Measurements from ENCODE around the gene HOXB7.

HOXB7 gene

GRCh38 chr17:48630009-48630924 lies 19.4 kb upstream of the HOXB7 start:
- Mint-ChIP-seq H3K4me1 (ENCODE audit: low read depth) (peaks cover 14% of the 10 kb centered on the region), H3K36me3 (ENCODE audit: low read depth) (peaks cover 3% of the 10 kb centered on the region), H3K27me3 (ENCODE audit: low read depth) (peaks cover 98% of the 10 kb centered on the region), H3K9me3 (no peaks in the 10 kb centered on the region), H3K4me3 (no peak overlapping the region), H3K27ac (no peak overlapping the region)

GRCh38 chr17:48629411-48629759 lies 18.6 kb upstream of the HOXB7 start:
- Mint-ChIP-seq H3K4me3 (no peak overlapping the region), H3K9me3 (no peaks in the 10 kb centered on the region), H3K36me3 (ENCODE audit: low read depth) (peaks cover 3% of the 10 kb centered on the region), H3K27me3 (ENCODE audit: low read depth) (peaks cover 96% of the 10 kb centered on the region), H3K4me1 (ENCODE audit: low read depth) (peaks cover 14% of the 10 kb centered on the region), H3K27ac (no peak overlapping the region)

GRCh38 chr17:48628649-48629410 lies 18.0 kb upstream of the HOXB7 start:
- Mint-ChIP-seq H3K4me3 (no peak overlapping the region), H3K27ac (no peak overlapping the region), H3K4me1 (ENCODE audit: low read depth) (peaks cover 14% of the 10 kb centered on the region), H3K27me3 (ENCODE audit: low read depth) (peaks cover 96% of the 10 kb centered on the region), H3K36me3 (ENCODE audit: low read depth) (peaks cover 3% of the 10 kb centered on the region), H3K9me3 (no peaks in the 10 kb centered on the region)

- Mint-ChIP-seq H3K36me3 (ENCODE audit: low read depth) (peaks cover 2% of the 10 kb centered on the region), H3K27ac (no peak overlapping the region), H3K9me3 (no peaks in the 10 kb centered on the region)
Measured at GRCh38 chr17:48627623-48628521, 17.1 kb upstream of the HOXB7 start.

DNA sequence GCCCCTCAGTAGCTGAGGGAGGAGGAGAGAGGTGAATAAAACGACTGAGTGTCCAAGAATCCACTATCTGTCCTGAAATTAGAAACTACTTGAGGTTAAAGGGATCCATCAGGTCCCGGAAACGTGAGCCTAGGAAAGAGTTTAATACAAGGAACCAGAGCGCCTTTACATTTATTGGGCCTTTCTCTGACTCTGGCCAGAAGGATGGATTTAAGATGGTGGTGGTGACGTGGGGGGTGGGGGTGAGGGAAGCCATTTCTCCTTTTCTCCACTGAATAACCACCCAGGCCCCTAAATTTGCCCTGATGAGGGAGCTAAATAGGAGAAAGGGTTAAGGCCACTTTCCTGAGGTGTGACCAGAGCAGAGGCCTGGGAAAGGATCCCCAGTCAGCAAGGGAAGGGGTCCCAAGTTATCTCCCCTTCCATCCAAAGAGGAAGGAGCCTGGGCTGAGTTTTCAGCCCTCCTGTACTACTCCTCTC lies 16.3 kb upstream of the HOXB7 start:
- no peaks in the 10 kb centered on the region for H3K36me3 Mint-ChIP-seq (ENCODE audit: low read depth)
- H3K4me3 Mint-ChIP-seq, result peak overlapping the region; percentile 79
- H3K27ac Mint-ChIP-seq, result no peak overlapping the region
- H3K4me1 Mint-ChIP-seq (ENCODE audit: low read depth), result peaks cover 9% of the 10 kb centered on the region
- peaks cover 97% of the 10 kb centered on the region for H3K27me3 Mint-ChIP-seq (ENCODE audit: low read depth)
- no peaks in the 10 kb centered on the region for H3K9me3 Mint-ChIP-seq

More at GRCh38 chr17:48627623-48628521, 17.1 kb upstream of the HOXB7 start:
- H3K4me1 Mint-ChIP-seq (ENCODE audit: low read depth), result peaks cover 13% of the 10 kb centered on the region
- no peak overlapping the region for H3K4me3 Mint-ChIP-seq
- peaks cover 97% of the 10 kb centered on the region for H3K27me3 Mint-ChIP-seq (ENCODE audit: low read depth)

DNA sequence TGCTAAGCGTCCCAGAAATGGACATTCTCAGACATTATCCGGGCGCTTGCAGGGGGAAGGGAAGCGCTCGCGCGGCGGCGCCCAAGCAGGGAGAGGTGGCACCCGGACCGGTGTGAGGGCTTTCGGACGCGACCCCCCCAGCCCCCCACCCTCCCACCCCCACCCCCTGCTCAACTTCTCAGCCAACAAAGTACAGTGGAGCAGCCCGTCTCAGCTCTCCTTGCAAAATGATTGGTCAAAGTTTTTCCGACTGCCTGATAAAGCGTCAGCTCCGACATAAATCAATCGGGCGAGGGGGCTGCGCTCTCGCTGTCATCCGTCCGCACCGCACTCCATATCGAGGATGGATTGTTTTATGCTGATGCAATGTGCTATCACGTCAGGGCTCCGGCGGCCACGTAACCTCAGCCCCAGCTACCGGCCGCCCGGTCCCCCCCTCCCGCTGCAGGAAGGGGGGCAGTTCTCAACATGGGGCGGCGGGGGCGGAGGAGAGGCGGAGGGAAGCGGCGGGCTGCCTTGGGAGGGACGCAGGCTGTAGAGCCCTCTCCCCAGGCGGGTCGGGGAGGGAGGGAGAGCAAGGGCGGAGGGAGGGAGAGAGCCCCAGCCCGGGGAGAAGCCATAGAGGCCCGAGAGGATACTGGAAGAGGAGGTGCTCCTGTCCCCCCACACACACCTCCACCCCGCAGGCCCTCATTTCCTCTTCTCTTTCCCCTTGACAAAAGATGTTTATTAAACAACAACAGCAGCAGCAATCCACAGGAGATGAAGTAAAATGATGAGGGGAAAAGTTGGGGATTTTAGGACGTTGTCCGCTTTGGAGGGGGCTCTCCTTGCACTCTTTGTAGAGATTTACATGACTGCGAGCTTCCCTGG lies 15.7 kb upstream of the HOXB7 start, which contains the start of gene HOXB9:
HOXB9 (minus strand) TSS at position 114 of the 873 bp plus-strand sequence; CDS start at position 25, 89 bp downstream.
- peaks cover 96% of the 10 kb centered on the region for H3K27me3 Mint-ChIP-seq (ENCODE audit: low read depth)
- H3K9me3 Mint-ChIP-seq, result no peaks in the 10 kb centered on the region
- no peaks in the 10 kb centered on the region for H3K36me3 Mint-ChIP-seq (ENCODE audit: low read depth)
- peak within 1 kb of the TSS; percentile 82 for H3K27ac Mint-ChIP-seq
- peak within 1 kb of the TSS; percentile 91 for H3K4me3 Mint-ChIP-seq
- H3K4me1 Mint-ChIP-seq (ENCODE audit: low read depth), result peaks cover 9% of the 10 kb centered on the region

- Mint-ChIP-seq H3K9me3 (no peaks in the 10 kb centered on the region), H3K4me3 (peak overlapping the region; percentile 91), H3K4me1 (ENCODE audit: low read depth) (peaks cover 9% of the 10 kb centered on the region), H3K27me3 (ENCODE audit: low read depth) (peaks cover 95% of the 10 kb centered on the region), H3K27ac (peak overlapping the region; percentile 68), H3K36me3 (ENCODE audit: low read depth) (no peaks in the 10 kb centered on the region)
Measured at GRCh38 chr17:48625495-48626244, 14.9 kb upstream of the HOXB7 start.

DNA sequence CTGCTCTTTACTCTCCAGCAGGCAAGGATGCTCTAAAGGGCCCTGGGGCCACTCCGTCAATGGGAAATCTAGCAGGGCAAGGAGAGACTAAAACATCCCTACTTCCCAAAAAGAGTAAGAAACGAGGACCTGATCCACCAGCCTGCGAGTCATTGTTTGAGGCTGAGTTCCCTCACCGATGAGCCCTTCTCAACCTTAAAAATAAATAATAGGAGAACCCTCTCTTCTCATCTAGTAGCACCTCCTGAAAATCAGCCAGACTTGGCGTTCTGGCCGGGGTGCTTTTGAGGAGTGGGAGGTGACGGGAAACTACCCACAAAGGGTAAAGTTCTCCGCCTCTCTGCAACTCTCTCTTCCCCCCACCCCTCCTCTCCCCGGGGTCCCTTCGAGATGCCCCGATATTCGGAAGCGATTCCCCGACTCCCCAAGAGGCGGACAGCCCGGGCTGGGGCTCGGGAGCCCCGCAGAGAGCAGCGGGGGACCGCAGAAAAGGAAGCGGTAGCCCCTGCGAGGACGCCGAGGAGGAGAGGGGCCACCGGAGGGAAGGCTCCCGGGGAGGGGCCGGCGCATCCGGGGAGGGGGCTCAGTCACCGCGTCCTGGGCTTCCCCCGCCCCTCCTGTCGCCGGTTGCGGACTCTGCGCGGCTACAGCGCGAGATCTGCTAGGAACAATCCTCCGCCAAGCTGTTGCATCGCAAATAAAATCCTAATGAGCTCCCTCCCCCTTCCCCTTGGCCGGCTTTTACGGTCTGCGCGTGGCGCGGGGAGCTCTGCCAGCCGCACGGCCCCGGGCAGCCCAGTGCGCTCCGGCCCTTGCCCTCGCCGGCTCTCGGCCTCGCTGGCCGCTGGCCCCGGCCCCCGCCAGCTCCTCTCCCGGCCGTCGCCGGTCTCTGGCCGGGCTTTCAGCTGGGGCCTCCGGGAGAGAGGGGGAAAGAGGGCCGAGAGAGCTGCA lies 14.0 kb upstream of the HOXB7 start:
- peaks cover 9% of the 10 kb centered on the region for H3K4me1 Mint-ChIP-seq (ENCODE audit: low read depth)
- no peak overlapping the region for H3K27ac Mint-ChIP-seq
- H3K27me3 Mint-ChIP-seq (ENCODE audit: low read depth), result peaks cover 94% of the 10 kb centered on the region
- H3K9me3 Mint-ChIP-seq, result no peaks in the 10 kb centered on the region
- peak overlapping the region; percentile 91 for H3K4me3 Mint-ChIP-seq
- no peaks in the 10 kb centered on the region for H3K36me3 Mint-ChIP-seq (ENCODE audit: low read depth)

- peaks cover 94% of the 10 kb centered on the region for H3K27me3 Mint-ChIP-seq (ENCODE audit: low read depth)
- no peak overlapping the region for H3K27ac Mint-ChIP-seq
- H3K36me3 Mint-ChIP-seq (ENCODE audit: low read depth), result no peaks in the 10 kb centered on the region
- H3K9me3 Mint-ChIP-seq, result no peaks in the 10 kb centered on the region
- H3K4me1 Mint-ChIP-seq (ENCODE audit: low read depth), result peaks cover 11% of the 10 kb centered on the region
- no peak overlapping the region for H3K4me3 Mint-ChIP-seq
Measured at GRCh38 chr17:48624118-48624517, 13.3 kb upstream of the HOXB7 start.

DNA sequence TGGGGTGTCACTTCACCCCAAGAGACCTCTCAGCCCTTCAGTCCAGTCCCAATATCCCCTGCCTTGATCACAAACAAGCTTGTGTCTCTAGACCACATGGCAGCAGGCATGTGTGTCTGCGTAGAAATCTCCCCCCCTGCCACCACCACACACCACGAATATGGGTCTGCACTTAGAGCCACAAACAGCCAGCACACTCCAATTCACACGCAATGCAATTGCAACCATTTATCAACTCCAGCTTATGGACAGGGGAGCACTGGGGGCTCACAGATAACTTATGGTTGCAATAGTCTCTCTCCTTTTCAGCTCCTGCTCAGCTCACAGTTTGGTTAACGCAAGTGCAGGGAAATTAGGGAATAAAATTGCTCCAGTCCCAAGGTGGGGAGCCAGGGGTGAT lies 12.8 kb upstream of the HOXB7 start:
- peaks cover 94% of the 10 kb centered on the region for H3K27me3 Mint-ChIP-seq (ENCODE audit: low read depth)
- no peaks in the 10 kb centered on the region for H3K36me3 Mint-ChIP-seq (ENCODE audit: low read depth)
- no peaks in the 10 kb centered on the region for H3K9me3 Mint-ChIP-seq
- no peak overlapping the region for H3K27ac Mint-ChIP-seq
- H3K4me1 Mint-ChIP-seq (ENCODE audit: low read depth), result peaks cover 13% of the 10 kb centered on the region
- H3K4me3 Mint-ChIP-seq, result no peak overlapping the region

DNA sequence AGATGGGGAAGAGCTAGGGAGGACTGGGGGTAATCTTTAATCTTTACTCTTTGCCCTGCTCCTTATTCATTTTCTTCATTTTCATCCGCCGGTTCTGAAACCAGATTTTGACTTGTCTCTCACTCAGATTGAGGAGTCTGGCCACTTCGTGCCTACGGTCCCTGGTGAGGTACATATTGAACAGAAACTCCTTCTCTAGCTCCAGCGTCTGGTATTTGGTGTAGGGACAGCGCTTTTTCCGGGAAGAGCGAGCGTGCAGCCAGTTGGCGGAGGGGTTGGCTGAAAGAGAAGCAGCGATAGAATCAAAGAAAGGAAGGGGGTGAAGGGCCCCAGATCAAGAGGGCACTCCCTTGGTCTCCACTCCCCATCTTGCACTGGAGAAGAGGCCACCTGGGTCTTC lies 12.0 kb upstream of the HOXB7 start:
- H3K36me3 Mint-ChIP-seq (ENCODE audit: low read depth), result no peaks in the 10 kb centered on the region
- peaks cover 18% of the 10 kb centered on the region for H3K4me1 Mint-ChIP-seq (ENCODE audit: low read depth)
- no peak overlapping the region for H3K4me3 Mint-ChIP-seq
- H3K9me3 Mint-ChIP-seq, result no peaks in the 10 kb centered on the region
- H3K27ac Mint-ChIP-seq, result no peak overlapping the region
- peaks cover 93% of the 10 kb centered on the region for H3K27me3 Mint-ChIP-seq (ENCODE audit: low read depth)

All from T-helper 1 cell treated with Interleukin-12 subunit alpha and Interleukin-12 subunit beta and Interleukin-4 antibody, amounts not matched to agents 30 μg/mL and 1 μg/mL, for 36 hours (primary cell).